HCT116 (cell line): ENCODE measurements around the gene SULT1E1. TPM values are rescaled to one million over a fixed set of nuclear protein-coding genes. Genes with fewer than 3 reads are reported as not detected.

Experiments used
- ATAC-seq: fragments of 200-7000 bp; cut with Tn5 transposase; 2 replicates; pipeline ENCODE4 v1.9.1; 2020; ENCODE audit warnings: mild to moderate bottlenecking, moderate library complexity
- BruUV-seq: library from RNA; stranded (reverse); fragments of 400-500 nt; replicated peaks from 2 replicates; lab custom pipeline; 2021; lab: Mats Ljungman, UMichigan
- CTCF ChIA-PET: fragments of 300-600 bp; sonication (Branson Sonifier 250); formaldehyde crosslinking; loops from one replicate; lab custom pipeline; 2021; ENCODE audit warnings: antibody characterized with exemption; lab: Charles Lee
- POLR2A ChIA-PET: fragments of 300-600, 350-600 bp; sonication (Branson Sonifier 250); formaldehyde crosslinking; loops from one replicate; lab custom pipeline; 2021; ENCODE audit warnings: antibody characterized with exemption; lab: Charles Lee
- RAD21 ChIA-PET, 2 experiments: fragments of 300-600 bp; sonication (Branson Sonifier 250); formaldehyde crosslinking; loops; one replicate each; lab custom pipeline; 2023; ENCODE audit warnings: low total read pairs in 2 of 2; ENCODE audit not compliant: uncharacterized antibody in 2 of 2, unreplicated experiment in 2 of 2, low non-redundant PET in 1 of 2; lab: Charles Lee
- DNase-seq: peaks from one replicate; pipeline ENCODE4 v3.0.0-alpha.2; 2010; ENCODE audit warnings: low read depth, low spot score
- H2AFZ ChIP-seq: fragments of 200-600 bp; shearing (Covaris generic), sonication (generic); 2 replicates; pipeline ENCODE4 v1.6.1; 2017; ENCODE audit warnings: low read depth, mixed run types, mixed read lengths, antibody characterized with exemption, low read length; ENCODE audit not compliant: poor library complexity, severe bottlenecking
- H3K27ac ChIP-seq: 2 replicates; pipeline ENCODE4 v1.5.1; 2012; ENCODE audit warnings: low read depth, low read length
- H3K27me3 ChIP-seq: fragments of 200-600 bp; sonication (generic); 2 replicates; pipeline ENCODE4 v1.6.1; 2016; ENCODE audit warnings: mixed run types, low read length, mixed read lengths; ENCODE audit not compliant: insufficient read depth
- H3K36me3 ChIP-seq, 2 experiments: fragments of 200-500 bp in 1 of 2; fragments of 200-600 bp in 1 of 2; sonication (Bioruptor generic) in 1 of 2; sonication (generic) in 1 of 2; 2 replicates each; pipeline versions ENCODE4 v1.5.1 to v1.6.1; 2014 to 2016; ENCODE audit warnings: low read length in 2 of 2, inconsistent platforms in 1 of 2, mixed read lengths in 1 of 2, mixed run types in 1 of 2; ENCODE audit not compliant: insufficient read depth in 2 of 2, control insufficient read depth in 1 of 2
- H3K4me1 ChIP-seq, 2 experiments: fragments of 200-600 bp in 1 of 2; sonication (generic) in 1 of 2; 2 replicates each; pipeline versions ENCODE4 v1.5.1 to v1.6.1; 2012 to 2017; ENCODE audit warnings: low read length in 2 of 2, inconsistent platforms in 1 of 2, mild to moderate bottlenecking in 1 of 2, mixed read lengths in 1 of 2, mixed run types in 1 of 2, moderate library complexity in 1 of 2; ENCODE audit not compliant: insufficient read depth in 2 of 2, control insufficient read depth in 1 of 2
- H3K4me2 ChIP-seq: fragments of 200-600 bp; sonication (generic); 2 replicates; pipeline ENCODE4 v1.6.1; 2017; ENCODE audit warnings: mixed run types, low read length, mixed read lengths
- H3K4me3 ChIP-seq, 2 experiments: fragments of 200-600 bp in 1 of 2; sonication (generic) in 1 of 2; replicated peaks in 1 of 2; 2 replicates each; pipeline ENCODE4 v1.5.1; 2011 to 2016; ENCODE audit warnings: low read length in 2 of 2, control low read depth in 1 of 2, low read depth in 1 of 2, mild to moderate bottlenecking in 1 of 2, mixed read lengths in 1 of 2, mixed run types in 1 of 2
- H3K79me2 ChIP-seq: fragments of 200-600 bp; sonication (generic); 2 replicates; pipeline ENCODE4 v1.6.1; 2017; ENCODE audit warnings: mild to moderate bottlenecking, mixed run types, low read length, moderate library complexity, mixed read lengths; ENCODE audit not compliant: insufficient read depth
- H3K9ac ChIP-seq: fragments of 200-600 bp; sonication (generic); 2 replicates; pipeline ENCODE4 v1.6.1; 2016; ENCODE audit warnings: low read length, mixed read lengths
- H3K9me2 ChIP-seq: fragments of 200-600 bp; sonication (generic), shearing (Covaris generic); 2 replicates; pipeline ENCODE4 v1.6.1; 2017; ENCODE audit warnings: mixed run types, mild to moderate bottlenecking, moderate library complexity; ENCODE audit not compliant: insufficient read depth
- H3K9me3 ChIP-seq, 2 experiments: fragments of 200-500 bp in 1 of 2; fragments of 200-600 bp in 1 of 2; sonication (Bioruptor generic) in 1 of 2; sonication (generic) in 1 of 2; 2 replicates each; pipeline ENCODE4 v1.6.1; 2014 to 2017; ENCODE audit warnings: low read length in 2 of 2, mixed read lengths in 2 of 2, inconsistent platforms in 1 of 2, low read depth in 1 of 2, mild to moderate bottlenecking in 1 of 2, mixed run types in 1 of 2, moderate library complexity in 1 of 2; ENCODE audit not compliant: control insufficient read depth in 1 of 2, insufficient read depth in 1 of 2
- H4K20me1 ChIP-seq: fragments of 200-600 bp; sonication (generic), shearing (Covaris generic); 2 replicates; pipeline ENCODE4 v1.6.1; 2017; ENCODE audit warnings: mixed run types, mild to moderate bottlenecking, moderate library complexity; ENCODE audit not compliant: insufficient read depth
- EGR1 ChIP-seq: IDR thresholded peaks from 2 replicates; pipeline ENCODE4 v1.6.1; 2012; ENCODE audit warnings: low read depth
- EZH2phosphoT487 ChIP-seq: fragments of 200-600 bp; IDR thresholded peaks from 2 replicates; pipeline ENCODE4 v1.6.1; 2018; ENCODE audit warnings: antibody characterized with exemption, borderline replicate concordance
- FOSL1 ChIP-seq: IDR thresholded peaks from 2 replicates; pipeline ENCODE4 v1.6.1; 2012; ENCODE audit warnings: low read depth
- POLR2A ChIP-seq: IDR thresholded peaks from 2 replicates; pipeline ENCODE4 v1.7.0; 2011; ENCODE audit warnings: borderline replicate concordance; ENCODE audit not compliant: insufficient read depth, insufficient read length; ENCODE audit errors: extremely low read depth
- RAD21 ChIP-seq: IDR thresholded peaks from 2 replicates; pipeline ENCODE4 v1.6.1; 2012; ENCODE audit warnings: low read depth, mild to moderate bottlenecking
- REST ChIP-seq: IDR thresholded peaks from 2 replicates; pipeline ENCODE4 v1.6.1; 2012; ENCODE audit warnings: low read depth
- SIN3A ChIP-seq: IDR thresholded peaks from 2 replicates; pipeline ENCODE4 v1.6.1; 2012; ENCODE audit warnings: low read depth
- SP1 ChIP-seq: IDR thresholded peaks from 2 replicates; pipeline ENCODE4 v1.6.1; 2012; ENCODE audit warnings: low read depth
- SRF ChIP-seq: IDR thresholded peaks from 2 replicates; pipeline ENCODE4 v1.6.1; 2012; ENCODE audit warnings: low read depth
- intact Hi-C: fragments of 100-400 bp; cut with micrococcal nuclease; formaldehyde crosslinking; loops from 2 replicates; pipeline ENCODE4 v1.10.0; 2022
- total RNA-seq: library from RNA; stranded (reverse); gene quantifications from one replicate; pipeline ENCODE4 v1.2.1, GENCODE V29; 2021; ENCODE audit not compliant: unreplicated experiment

SULT1E1 gene
- total RNA-seq, 1 experiment from 2014 or later: not detected

GRCh38 chr4:69831270-69831627 is 28.7 kb downstream of the SULT1E1 start (continued):
- TF ChIP-seq EZH2phosphoT487 (no peak), SIN3A (no peak), RAD21 (no peak), REST (no peak)

- Histone ChIP-seq H3K9ac (no peak overlapping the region), H3K4me3 (no peak overlapping the region), H3K9me2 (no peaks in the 10 kb centered on the region), H3K4me1 (no peaks in the 10 kb centered on the region), H3K4me2 (no peak overlapping the region), H3K27me3 (no peaks in the 10 kb centered on the region), H2AFZ (no peak overlapping the region), H3K79me2 (no peaks in the 10 kb centered on the region), H3K9me3 (no peaks in the 10 kb centered on the region), H4K20me1 (no peaks in the 10 kb centered on the region), H3K27ac (no peak overlapping the region), H3K36me3 (no peaks in the 10 kb centered on the region)
- POLR2A ChIA-PET: no interaction called here
- DNase-seq: no peak
- no TSS peak for BruUV-seq
- RAD21 ChIA-PET: no interaction called here
- no peak for ATAC-seq
- CTCF ChIA-PET: no interaction called here
- intact Hi-C loops: no loop called here
- TF ChIP-seq SIN3A: no peak
- TF ChIP-seq POLR2A: no peak
- TF ChIP-seq REST: no peak
- no peak for TF ChIP-seq EGR1
- no peak for TF ChIP-seq SP1
- no peak for TF ChIP-seq FOSL1
- no peak for TF ChIP-seq EZH2phosphoT487
- no peak for TF ChIP-seq SRF
Measured at GRCh38 chr4:69830560-69831269, 29.2 kb downstream of the SULT1E1 start.
